HCT116 (cell line): ENCODE measurements around the gene NELL1. TPM values are rescaled to one million over a fixed set of nuclear protein-coding genes. Genes with fewer than 3 reads are reported as not detected.

Experiments used
- ATAC-seq: fragments of 200-7000 bp; cut with Tn5 transposase; 2 replicates; pipeline ENCODE4 v1.9.1; 2020; ENCODE audit warnings: mild to moderate bottlenecking, moderate library complexity
- BruUV-seq: library from RNA; stranded (reverse); fragments of 400-500 nt; replicated peaks from 2 replicates; lab custom pipeline; 2021; lab: Mats Ljungman, UMichigan
- CTCF ChIA-PET: fragments of 300-600 bp; sonication (Branson Sonifier 250); formaldehyde crosslinking; loops from one replicate; lab custom pipeline; 2021; ENCODE audit warnings: antibody characterized with exemption; lab: Charles Lee
- POLR2A ChIA-PET: fragments of 300-600, 350-600 bp; sonication (Branson Sonifier 250); formaldehyde crosslinking; loops from one replicate; lab custom pipeline; 2021; ENCODE audit warnings: antibody characterized with exemption; lab: Charles Lee
- RAD21 ChIA-PET, 2 experiments: fragments of 300-600 bp; sonication (Branson Sonifier 250); formaldehyde crosslinking; loops; one replicate each; lab custom pipeline; 2023; ENCODE audit warnings: low total read pairs in 2 of 2; ENCODE audit not compliant: uncharacterized antibody in 2 of 2, unreplicated experiment in 2 of 2, low non-redundant PET in 1 of 2; lab: Charles Lee
- DNase-seq: peaks from one replicate; pipeline ENCODE4 v3.0.0-alpha.2; 2010; ENCODE audit warnings: low read depth, low spot score
- H2AFZ ChIP-seq: fragments of 200-600 bp; shearing (Covaris generic), sonication (generic); 2 replicates; pipeline ENCODE4 v1.6.1; 2017; ENCODE audit warnings: low read depth, mixed run types, mixed read lengths, antibody characterized with exemption, low read length; ENCODE audit not compliant: poor library complexity, severe bottlenecking
- H3K27ac ChIP-seq: 2 replicates; pipeline ENCODE4 v1.5.1; 2012; ENCODE audit warnings: low read depth, low read length
- H3K27me3 ChIP-seq: fragments of 200-600 bp; sonication (generic); 2 replicates; pipeline ENCODE4 v1.6.1; 2016; ENCODE audit warnings: mixed run types, low read length, mixed read lengths; ENCODE audit not compliant: insufficient read depth
- H3K36me3 ChIP-seq, 2 experiments: fragments of 200-500 bp in 1 of 2; fragments of 200-600 bp in 1 of 2; sonication (Bioruptor generic) in 1 of 2; sonication (generic) in 1 of 2; 2 replicates each; pipeline versions ENCODE4 v1.5.1 to v1.6.1; 2014 to 2016; ENCODE audit warnings: low read length in 2 of 2, inconsistent platforms in 1 of 2, mixed read lengths in 1 of 2, mixed run types in 1 of 2; ENCODE audit not compliant: insufficient read depth in 2 of 2, control insufficient read depth in 1 of 2
- H3K4me1 ChIP-seq, 2 experiments: fragments of 200-600 bp in 1 of 2; sonication (generic) in 1 of 2; 2 replicates each; pipeline versions ENCODE4 v1.5.1 to v1.6.1; 2012 to 2017; ENCODE audit warnings: low read length in 2 of 2, inconsistent platforms in 1 of 2, mild to moderate bottlenecking in 1 of 2, mixed read lengths in 1 of 2, mixed run types in 1 of 2, moderate library complexity in 1 of 2; ENCODE audit not compliant: insufficient read depth in 2 of 2, control insufficient read depth in 1 of 2
- H3K4me2 ChIP-seq: fragments of 200-600 bp; sonication (generic); 2 replicates; pipeline ENCODE4 v1.6.1; 2017; ENCODE audit warnings: mixed run types, low read length, mixed read lengths
- H3K4me3 ChIP-seq, 2 experiments: fragments of 200-600 bp in 1 of 2; sonication (generic) in 1 of 2; replicated peaks in 1 of 2; 2 replicates each; pipeline ENCODE4 v1.5.1; 2011 to 2016; ENCODE audit warnings: low read length in 2 of 2, control low read depth in 1 of 2, low read depth in 1 of 2, mild to moderate bottlenecking in 1 of 2, mixed read lengths in 1 of 2, mixed run types in 1 of 2
- H3K79me2 ChIP-seq: fragments of 200-600 bp; sonication (generic); 2 replicates; pipeline ENCODE4 v1.6.1; 2017; ENCODE audit warnings: mild to moderate bottlenecking, mixed run types, low read length, moderate library complexity, mixed read lengths; ENCODE audit not compliant: insufficient read depth
- H3K9ac ChIP-seq: fragments of 200-600 bp; sonication (generic); 2 replicates; pipeline ENCODE4 v1.6.1; 2016; ENCODE audit warnings: low read length, mixed read lengths
- H3K9me2 ChIP-seq: fragments of 200-600 bp; sonication (generic), shearing (Covaris generic); 2 replicates; pipeline ENCODE4 v1.6.1; 2017; ENCODE audit warnings: mixed run types, mild to moderate bottlenecking, moderate library complexity; ENCODE audit not compliant: insufficient read depth
- H3K9me3 ChIP-seq, 2 experiments: fragments of 200-500 bp in 1 of 2; fragments of 200-600 bp in 1 of 2; sonication (Bioruptor generic) in 1 of 2; sonication (generic) in 1 of 2; 2 replicates each; pipeline ENCODE4 v1.6.1; 2014 to 2017; ENCODE audit warnings: low read length in 2 of 2, mixed read lengths in 2 of 2, inconsistent platforms in 1 of 2, low read depth in 1 of 2, mild to moderate bottlenecking in 1 of 2, mixed run types in 1 of 2, moderate library complexity in 1 of 2; ENCODE audit not compliant: control insufficient read depth in 1 of 2, insufficient read depth in 1 of 2
- H4K20me1 ChIP-seq: fragments of 200-600 bp; sonication (generic), shearing (Covaris generic); 2 replicates; pipeline ENCODE4 v1.6.1; 2017; ENCODE audit warnings: mixed run types, mild to moderate bottlenecking, moderate library complexity; ENCODE audit not compliant: insufficient read depth
- CBX3 ChIP-seq: IDR thresholded peaks from 2 replicates; pipeline ENCODE4 v1.6.1; 2012; ENCODE audit warnings: low read depth
- JUND ChIP-seq: IDR thresholded peaks from 2 replicates; pipeline ENCODE4 v1.6.1; 2012
- intact Hi-C: fragments of 100-400 bp; cut with micrococcal nuclease; formaldehyde crosslinking; loops from 2 replicates; pipeline ENCODE4 v1.10.0; 2022
- total RNA-seq: library from RNA; stranded (reverse); gene quantifications from one replicate; pipeline ENCODE4 v1.2.1, GENCODE V29; 2021; ENCODE audit not compliant: unreplicated experiment
- TF ChIP-seq, protein P1 (sequence below): IDR thresholded peaks from 2 replicates; pipeline ENCODE4 v1.6.1; 2012; ENCODE audit warnings: low read depth
- TF ChIP-seq, protein P2 (sequence below): IDR thresholded peaks from 2 replicates; pipeline ENCODE4 v1.6.1; 2011; ENCODE audit warnings: mild to moderate bottlenecking, low read length, moderate library complexity; ENCODE audit not compliant: insufficient replicate concordance; ENCODE audit errors: extremely low read depth
- TF ChIP-seq, protein P3 (sequence below): IDR thresholded peaks from 2 replicates; pipeline ENCODE4 v1.6.1; 2012

NELL1 gene
- total RNA-seq, 1 experiment from 2014 or later, result not detected

DNA sequence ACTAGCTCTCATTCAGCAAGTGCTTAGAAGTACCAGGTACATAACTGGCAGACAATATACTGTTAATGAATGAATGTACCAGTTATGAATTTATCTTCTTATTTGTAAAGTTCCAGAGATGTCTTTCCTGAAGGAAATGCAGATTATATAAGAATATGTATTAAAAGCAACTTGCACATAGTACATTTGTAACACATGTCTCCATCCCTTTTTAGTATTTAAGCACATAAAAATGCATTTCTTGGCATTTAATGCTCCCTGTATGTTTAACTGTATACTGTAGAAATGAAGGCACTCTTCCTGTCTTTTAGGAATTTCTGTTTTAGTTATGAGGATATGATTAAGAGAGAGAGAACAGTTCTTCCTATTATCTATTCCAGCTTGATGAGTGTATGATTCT, 241.3 kb downstream of the NELL1 start:
- TF ChIP-seq, protein P1, sequence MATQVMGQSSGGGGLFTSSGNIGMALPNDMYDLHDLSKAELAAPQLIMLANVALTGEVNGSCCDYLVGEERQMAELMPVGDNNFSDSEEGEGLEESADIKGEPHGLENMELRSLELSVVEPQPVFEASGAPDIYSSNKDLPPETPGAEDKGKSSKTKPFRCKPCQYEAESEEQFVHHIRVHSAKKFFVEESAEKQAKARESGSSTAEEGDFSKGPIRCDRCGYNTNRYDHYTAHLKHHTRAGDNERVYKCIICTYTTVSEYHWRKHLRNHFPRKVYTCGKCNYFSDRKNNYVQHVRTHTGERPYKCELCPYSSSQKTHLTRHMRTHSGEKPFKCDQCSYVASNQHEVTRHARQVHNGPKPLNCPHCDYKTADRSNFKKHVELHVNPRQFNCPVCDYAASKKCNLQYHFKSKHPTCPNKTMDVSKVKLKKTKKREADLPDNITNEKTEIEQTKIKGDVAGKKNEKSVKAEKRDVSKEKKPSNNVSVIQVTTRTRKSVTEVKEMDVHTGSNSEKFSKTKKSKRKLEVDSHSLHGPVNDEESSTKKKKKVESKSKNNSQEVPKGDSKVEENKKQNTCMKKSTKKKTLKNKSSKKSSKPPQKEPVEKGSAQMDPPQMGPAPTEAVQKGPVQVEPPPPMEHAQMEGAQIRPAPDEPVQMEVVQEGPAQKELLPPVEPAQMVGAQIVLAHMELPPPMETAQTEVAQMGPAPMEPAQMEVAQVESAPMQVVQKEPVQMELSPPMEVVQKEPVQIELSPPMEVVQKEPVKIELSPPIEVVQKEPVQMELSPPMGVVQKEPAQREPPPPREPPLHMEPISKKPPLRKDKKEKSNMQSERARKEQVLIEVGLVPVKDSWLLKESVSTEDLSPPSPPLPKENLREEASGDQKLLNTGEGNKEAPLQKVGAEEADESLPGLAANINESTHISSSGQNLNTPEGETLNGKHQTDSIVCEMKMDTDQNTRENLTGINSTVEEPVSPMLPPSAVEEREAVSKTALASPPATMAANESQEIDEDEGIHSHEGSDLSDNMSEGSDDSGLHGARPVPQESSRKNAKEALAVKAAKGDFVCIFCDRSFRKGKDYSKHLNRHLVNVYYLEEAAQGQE, result no peak
- TF ChIP-seq JUND (no peak), CBX3 (no peak)
- TF ChIP-seq, protein P2, sequence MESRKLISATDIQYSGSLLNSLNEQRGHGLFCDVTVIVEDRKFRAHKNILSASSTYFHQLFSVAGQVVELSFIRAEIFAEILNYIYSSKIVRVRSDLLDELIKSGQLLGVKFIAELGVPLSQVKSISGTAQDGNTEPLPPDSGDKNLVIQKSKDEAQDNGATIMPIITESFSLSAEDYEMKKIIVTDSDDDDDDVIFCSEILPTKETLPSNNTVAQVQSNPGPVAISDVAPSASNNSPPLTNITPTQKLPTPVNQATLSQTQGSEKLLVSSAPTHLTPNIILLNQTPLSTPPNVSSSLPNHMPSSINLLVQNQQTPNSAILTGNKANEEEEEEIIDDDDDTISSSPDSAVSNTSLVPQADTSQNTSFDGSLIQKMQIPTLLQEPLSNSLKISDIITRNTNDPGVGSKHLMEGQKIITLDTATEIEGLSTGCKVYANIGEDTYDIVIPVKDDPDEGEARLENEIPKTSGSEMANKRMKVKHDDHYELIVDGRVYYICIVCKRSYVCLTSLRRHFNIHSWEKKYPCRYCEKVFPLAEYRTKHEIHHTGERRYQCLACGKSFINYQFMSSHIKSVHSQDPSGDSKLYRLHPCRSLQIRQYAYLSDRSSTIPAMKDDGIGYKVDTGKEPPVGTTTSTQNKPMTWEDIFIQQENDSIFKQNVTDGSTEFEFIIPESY, result no peak
- TF ChIP-seq, protein P3, sequence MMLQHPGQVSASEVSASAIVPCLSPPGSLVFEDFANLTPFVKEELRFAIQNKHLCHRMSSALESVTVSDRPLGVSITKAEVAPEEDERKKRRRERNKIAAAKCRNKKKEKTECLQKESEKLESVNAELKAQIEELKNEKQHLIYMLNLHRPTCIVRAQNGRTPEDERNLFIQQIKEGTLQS, result no peak
- ChIA-PET POLR2A (no interaction called here), RAD21 (no interaction called here), CTCF (no interaction called here)
- Histone ChIP-seq H3K4me1 (no peaks in the 10 kb centered on the region), H3K79me2 (no peaks in the 10 kb centered on the region), H2AFZ (no peak overlapping the region), H3K36me3 (no peaks in the 10 kb centered on the region), H3K4me3 (no peak overlapping the region), H4K20me1 (no peaks in the 10 kb centered on the region), H3K9me2 (no peaks in the 10 kb centered on the region), H3K27me3 (no peaks in the 10 kb centered on the region), H3K27ac (no peak overlapping the region), H3K9me3 (peaks cover 0 to 17% of the 10 kb centered on the region in 2 experiments; a peak in 2 of 4 replicates), H3K9ac (no peak overlapping the region), H3K4me2 (no peak overlapping the region)
- no peak for DNase-seq
- intact Hi-C loops, result no loop called here
- BruUV-seq, result no TSS peak
- no peak for ATAC-seq
